ENCODE data around the gene PRKG1. TPM values are rescaled to one million over a fixed set of nuclear protein-coding genes. Genes with fewer than 3 reads are reported as not detected.

The PRKG1 gene
- total and polyA plus RNA-seq, 7 experiments from 2014 or later: 0.19 TPM; not detected in 6

DNA sequence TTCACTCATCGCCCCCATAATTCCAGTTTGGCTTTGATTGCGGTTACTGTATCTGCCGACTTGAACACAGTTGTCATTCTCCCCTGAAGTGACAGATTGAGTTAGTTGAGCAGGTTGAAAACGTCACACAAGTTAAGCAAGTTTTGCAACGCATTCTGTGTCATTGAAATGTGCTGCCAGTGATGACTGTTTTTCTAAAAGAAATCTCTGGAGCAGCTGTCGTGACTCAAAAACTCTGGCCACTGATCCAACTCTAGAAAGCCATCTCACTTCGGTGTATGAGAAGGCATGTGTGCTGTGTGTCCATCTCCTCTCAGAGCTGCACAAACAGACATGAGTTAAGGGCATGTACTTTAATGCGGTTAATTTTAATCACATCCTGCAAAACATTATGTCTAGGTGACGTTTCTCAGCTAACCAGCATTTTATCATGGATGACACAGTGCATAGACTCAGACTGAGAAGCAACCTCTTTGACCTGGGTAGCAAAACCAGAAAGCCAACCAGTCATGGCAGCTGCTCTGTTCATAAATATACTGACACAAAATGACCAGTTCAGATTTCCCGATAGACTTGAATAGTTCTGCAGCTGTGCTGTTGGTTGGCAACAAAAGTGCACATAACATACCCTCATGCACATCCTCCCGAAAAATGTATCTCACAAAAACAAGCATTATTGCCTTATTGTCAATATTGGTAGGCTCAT, 555.8 kb downstream of the PRKG1 start:
- Histone ChIP-seq H3K9me3 (ENCODE audit: control insufficient read depth in 2 of 3, low read length in 3 of 3) (no peaks in the 10 kb centered on the region), H3K4me3 (ENCODE audit: low read length) (no peak overlapping the region), H3K27me3 (ENCODE audit: control insufficient read depth in 2 of 2, insufficient read depth in 2 of 2, low read length in 2 of 2) (no peaks in the 10 kb centered on the region), H3K36me3 (ENCODE audit: control insufficient read depth in 2 of 3, insufficient read depth in 3 of 3, low read length in 3 of 3) (no peaks in the 10 kb centered on the region), H3K27ac (ENCODE audit: low read depth, low read length) (no peak overlapping the region), H3K4me1 (ENCODE audit: control insufficient read depth in 2 of 2, insufficient read depth in 2 of 2, low read length in 2 of 2) (no peaks in the 10 kb centered on the region)
- ChIA-PET CTCF (no interaction called here), POLR2A (no interaction called here)
- no peaks in the 10 kb centered on the region for H3K36me3 Mint-ChIP-seq
- H3K27ac Mint-ChIP-seq: no peak overlapping the region
- no peak for ATAC-seq
- peaks cover 0 to 18% (median 8%) of the 10 kb centered on the region in 5 donors for H3K27me3 Mint-ChIP-seq
- H3K4me3 Mint-ChIP-seq: no peak overlapping the region
- intact Hi-C loops (cut with micrococcal nuclease): no loop called here
- DNase-seq: no peak
- peaks cover 0 to 2% (median 0%) of the 10 kb centered on the region in 7 donors for H3K4me1 Mint-ChIP-seq
- peaks cover 0 to 7% (median 0%) of the 10 kb centered on the region in 11 donors for H3K9me3 Mint-ChIP-seq

DNA sequence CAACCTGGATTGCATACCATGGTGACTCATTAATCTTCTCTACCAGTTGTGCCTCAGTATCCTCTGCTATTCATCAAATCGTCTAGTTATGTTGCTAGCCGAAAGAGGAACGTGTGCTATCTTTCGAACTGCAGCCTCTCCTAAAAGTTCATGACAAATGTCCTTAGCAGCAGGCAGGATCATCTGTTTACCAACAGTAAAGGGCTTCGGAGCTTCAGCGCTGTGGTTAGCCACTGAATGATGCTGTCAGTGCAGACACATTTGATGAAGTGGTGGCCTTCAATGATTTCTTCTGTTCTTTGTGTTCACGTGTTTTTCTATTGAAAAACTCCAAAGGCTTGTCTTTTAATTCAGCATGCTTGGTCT, 556.3 kb downstream of the PRKG1 start:
- no peak for DNase-seq
- CTCF ChIA-PET: no interaction called here
- no peak overlapping the region for H3K27ac ChIP-seq (ENCODE audit: low read depth, low read length)

DNA sequence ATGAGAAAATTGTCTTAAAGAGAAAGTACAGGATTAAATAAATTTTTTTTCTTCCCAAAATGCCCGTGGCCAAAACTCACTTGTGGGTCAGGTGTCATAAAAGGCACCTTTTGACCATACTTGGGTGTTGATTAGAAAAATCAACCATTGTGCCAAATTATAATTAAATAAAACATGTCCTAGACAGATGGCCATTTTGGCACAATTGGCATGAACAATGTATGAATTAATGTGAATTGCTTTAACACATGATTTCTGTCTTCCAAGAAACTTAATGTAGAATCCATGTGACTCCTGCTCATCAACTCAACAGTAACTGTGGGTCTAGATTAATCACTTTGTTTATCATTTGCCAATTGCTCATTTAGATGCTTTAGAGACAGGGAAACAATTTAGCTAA, 561.1 kb downstream of the PRKG1 start:
- POLR2A ChIA-PET: no interaction called here
- Histone ChIP-seq H3K36me3 (ENCODE audit: control insufficient read depth in 2 of 3, insufficient read depth in 3 of 3, low read length in 3 of 3) (no peaks in the 10 kb centered on the region), H3K27me3 (ENCODE audit: control insufficient read depth in 2 of 2, insufficient read depth in 2 of 2, low read length in 2 of 2) (no peaks in the 10 kb centered on the region), H3K4me1 (ENCODE audit: control insufficient read depth in 2 of 2, insufficient read depth in 2 of 2, low read length in 2 of 2) (no peaks in the 10 kb centered on the region), H3K9me3 (ENCODE audit: control insufficient read depth in 2 of 3, low read length in 3 of 3) (no peaks in the 10 kb centered on the region), H3K27ac (ENCODE audit: low read depth, low read length) (no peak overlapping the region), H3K4me3 (ENCODE audit: low read length) (no peak overlapping the region)
- no peak for DNase-seq
- Mint-ChIP-seq H3K27ac (no peak overlapping the region), H3K27me3 (peaks cover 2 to 16% (median 11%) of the 10 kb centered on the region in 5 donors), H3K4me3 (no peak overlapping the region), H3K9me3 (peaks cover 0 to 7% (median 0%) of the 10 kb centered on the region in 11 donors), H3K36me3 (no peaks in the 10 kb centered on the region), H3K4me1 (no peaks in the 10 kb centered on the region)
- intact Hi-C loops (cut with micrococcal nuclease): no loop called here
- no peak for ATAC-seq
- CTCF ChIA-PET: no interaction called here

More for the DNA sequence above, 556.3 kb downstream of the PRKG1 start:
- POLR2A ChIA-PET: no interaction called here
- ATAC-seq: no peak
- Mint-ChIP-seq H3K9me3 (peaks cover 0 to 7% (median 0%) of the 10 kb centered on the region in 11 donors), H3K4me1 (peaks cover 0 to 2% (median 0%) of the 10 kb centered on the region in 7 donors), H3K27me3 (peaks cover 0 to 14% (median 8%) of the 10 kb centered on the region in 5 donors), H3K36me3 (no peaks in the 10 kb centered on the region), H3K27ac (no peak overlapping the region), H3K4me3 (no peak overlapping the region)
- Histone ChIP-seq H3K27me3 (ENCODE audit: control insufficient read depth in 2 of 2, insufficient read depth in 2 of 2, low read length in 2 of 2) (no peaks in the 10 kb centered on the region), H3K36me3 (ENCODE audit: control insufficient read depth in 2 of 3, insufficient read depth in 3 of 3, low read length in 3 of 3) (no peaks in the 10 kb centered on the region), H3K9me3 (ENCODE audit: control insufficient read depth in 2 of 3, low read length in 3 of 3) (no peaks in the 10 kb centered on the region), H3K4me3 (ENCODE audit: low read length) (no peak overlapping the region), H3K4me1 (ENCODE audit: control insufficient read depth in 2 of 2, insufficient read depth in 2 of 2, low read length in 2 of 2) (no peaks in the 10 kb centered on the region)
- intact Hi-C loops (cut with micrococcal nuclease): no loop called here

DNA sequence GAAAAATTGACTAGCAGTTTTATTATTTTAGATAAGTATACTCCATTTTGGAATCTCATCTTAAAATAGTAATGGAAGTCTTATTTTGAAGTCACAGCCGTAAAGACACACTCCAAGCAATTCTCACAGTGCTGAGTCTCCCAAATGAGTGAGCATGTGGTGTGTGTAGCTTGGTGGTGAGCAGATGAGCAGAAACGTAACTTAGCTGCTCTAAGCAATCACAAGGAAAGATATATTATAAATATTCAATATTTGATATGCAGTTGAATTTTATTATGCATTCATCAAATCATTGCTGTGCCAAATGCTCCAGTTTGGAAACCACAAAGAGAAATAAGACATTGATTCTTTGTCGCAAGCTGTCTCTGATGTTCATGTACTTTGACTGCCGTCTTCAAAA, 563.9 kb downstream of the PRKG1 start:
- Histone ChIP-seq H3K36me3 (ENCODE audit: control insufficient read depth in 2 of 3, insufficient read depth in 3 of 3, low read length in 3 of 3) (no peaks in the 10 kb centered on the region), H3K4me1 (ENCODE audit: control insufficient read depth in 2 of 2, insufficient read depth in 2 of 2, low read length in 2 of 2) (no peaks in the 10 kb centered on the region)
- ATAC-seq: no peak

DNA sequence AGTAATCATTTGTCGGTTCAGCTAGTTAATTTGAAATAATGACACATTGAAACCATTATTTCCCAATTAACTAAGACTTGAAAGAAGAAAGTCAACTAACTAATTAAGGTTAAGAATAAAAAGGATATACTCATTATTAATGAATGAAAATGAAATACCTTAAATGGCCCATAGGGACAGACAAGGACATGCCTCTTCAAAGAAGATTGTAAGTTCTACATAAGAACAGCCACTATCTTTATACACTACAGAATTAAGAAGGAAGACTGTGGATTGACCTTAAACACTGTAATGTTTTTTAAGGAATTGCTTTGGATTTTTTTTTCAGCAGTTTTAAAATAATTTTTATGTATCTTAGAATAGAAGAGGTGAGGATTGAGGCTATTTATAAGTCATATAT, 564.5 kb downstream of the PRKG1 start:
- Histone ChIP-seq H3K4me1 (ENCODE audit: control insufficient read depth in 2 of 2, insufficient read depth in 2 of 2, low read length in 2 of 2) (no peaks in the 10 kb centered on the region), H3K9me3 (ENCODE audit: control insufficient read depth in 2 of 3, low read length in 3 of 3) (no peaks in the 10 kb centered on the region), H3K27ac (ENCODE audit: low read depth, low read length) (no peak overlapping the region), H3K27me3 (ENCODE audit: control insufficient read depth in 2 of 2, insufficient read depth in 2 of 2, low read length in 2 of 2) (no peaks in the 10 kb centered on the region), H3K36me3 (ENCODE audit: control insufficient read depth in 2 of 3, insufficient read depth in 3 of 3, low read length in 3 of 3) (no peaks in the 10 kb centered on the region), H3K4me3 (ENCODE audit: low read length) (no peak overlapping the region)
- no peak for DNase-seq
- ATAC-seq: no peak
- Mint-ChIP-seq H3K27me3 (peaks cover 0 to 15% (median 12%) of the 10 kb centered on the region in 5 donors), H3K36me3 (no peaks in the 10 kb centered on the region), H3K27ac (no peak overlapping the region), H3K9me3 (peaks cover 0 to 7% (median 0%) of the 10 kb centered on the region in 11 donors), H3K4me1 (no peaks in the 10 kb centered on the region), H3K4me3 (no peak overlapping the region)
- ChIA-PET POLR2A (no interaction called here), CTCF (no interaction called here)
- intact Hi-C loops (cut with micrococcal nuclease): no loop called here

More for the DNA sequence above, 563.9 kb downstream of the PRKG1 start:
- Histone ChIP-seq H3K9me3 (ENCODE audit: control insufficient read depth in 2 of 3, low read length in 3 of 3) (no peaks in the 10 kb centered on the region), H3K27me3 (ENCODE audit: control insufficient read depth in 2 of 2, insufficient read depth in 2 of 2, low read length in 2 of 2) (no peaks in the 10 kb centered on the region), H3K27ac (ENCODE audit: low read depth, low read length) (no peak overlapping the region), H3K4me3 (ENCODE audit: low read length) (no peak overlapping the region)
- Mint-ChIP-seq H3K4me1 (no peaks in the 10 kb centered on the region), H3K4me3 (no peak overlapping the region), H3K9me3 (peaks cover 0 to 7% (median 0%) of the 10 kb centered on the region in 11 donors), H3K27ac (no peak overlapping the region), H3K27me3 (peaks cover 0 to 16% (median 11%) of the 10 kb centered on the region in 5 donors), H3K36me3 (no peaks in the 10 kb centered on the region)
- DNase-seq: no peak
- intact Hi-C loops (cut with micrococcal nuclease): no loop called here
- POLR2A ChIA-PET: no interaction called here
- CTCF ChIA-PET: no interaction called here

DNA sequence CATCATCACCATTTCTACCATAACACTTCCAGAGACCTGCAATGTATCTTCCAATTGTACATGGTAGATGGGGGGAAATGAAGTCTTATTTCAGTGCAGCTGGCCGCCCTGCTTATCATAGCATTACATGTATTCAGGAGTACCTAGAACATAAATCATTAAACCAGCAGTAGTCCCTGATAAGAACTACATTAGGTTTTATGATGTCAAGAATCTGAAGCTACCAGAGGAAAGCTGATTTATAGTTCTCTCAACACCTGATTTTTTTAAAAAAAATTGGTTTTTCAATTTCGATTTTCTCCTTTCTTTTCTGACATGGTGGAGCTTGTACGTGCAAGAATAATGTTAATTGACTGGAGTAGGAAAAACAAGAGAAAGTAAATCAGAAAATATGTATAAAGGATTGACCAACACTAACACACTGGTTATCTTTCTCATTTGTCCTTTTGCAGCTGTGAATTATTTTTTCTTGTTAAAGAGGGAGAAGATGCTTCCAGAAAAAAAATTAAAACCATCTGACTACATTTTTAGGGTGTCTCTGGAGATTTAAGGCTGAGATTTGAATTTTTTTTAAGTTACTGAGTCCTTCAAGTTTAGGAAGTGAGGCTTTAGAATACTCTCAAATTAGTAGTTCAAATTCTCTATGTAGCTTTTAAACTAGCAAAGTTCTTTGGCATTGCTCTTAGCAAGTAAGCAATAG, 566.0 kb downstream of the PRKG1 start:
- Mint-ChIP-seq H3K36me3 (no peaks in the 10 kb centered on the region), H3K9me3 (peaks cover 0 to 3% (median 0%) of the 10 kb centered on the region in 11 donors), H3K4me3 (no peak overlapping the region), H3K27me3 (peaks cover 2 to 12% (median 6%) of the 10 kb centered on the region in 5 donors), H3K4me1 (no peaks in the 10 kb centered on the region), H3K27ac (no peak overlapping the region)
- Histone ChIP-seq H3K4me1 (ENCODE audit: control insufficient read depth in 2 of 2, insufficient read depth in 2 of 2, low read length in 2 of 2) (no peaks in the 10 kb centered on the region), H3K36me3 (ENCODE audit: control insufficient read depth in 2 of 3, insufficient read depth in 3 of 3, low read length in 3 of 3) (no peaks in the 10 kb centered on the region), H3K27me3 (ENCODE audit: control insufficient read depth in 2 of 2, insufficient read depth in 2 of 2, low read length in 2 of 2) (no peaks in the 10 kb centered on the region), H3K9me3 (ENCODE audit: control insufficient read depth in 2 of 3, low read length in 3 of 3) (no peaks in the 10 kb centered on the region), H3K4me3 (ENCODE audit: low read length) (no peak overlapping the region), H3K27ac (ENCODE audit: low read depth, low read length) (no peak overlapping the region)
- CTCF ChIA-PET: no interaction called here
- POLR2A ChIA-PET: no interaction called here
- ATAC-seq: no peak
- intact Hi-C loops (cut with micrococcal nuclease): no loop called here
- no peak for DNase-seq

DNA sequence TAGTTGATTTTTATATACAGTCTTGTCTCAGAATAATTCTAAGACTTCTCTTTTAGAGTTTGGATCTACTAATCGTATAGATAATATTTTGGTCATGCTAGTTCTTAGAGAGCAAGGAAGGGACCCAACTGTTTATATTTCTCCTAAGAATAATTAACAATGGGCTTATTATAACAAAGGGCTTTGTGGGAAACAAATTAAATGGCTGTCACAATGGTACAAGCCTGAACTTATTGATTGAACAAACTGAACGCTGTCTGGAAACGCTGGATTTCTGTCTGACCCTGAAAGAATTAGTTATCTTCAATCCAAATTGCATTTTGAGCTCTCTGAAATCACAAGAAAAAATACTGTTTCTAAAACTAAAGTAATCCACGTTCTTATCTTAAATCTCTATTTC, 568.3 kb downstream of the PRKG1 start:
- intact Hi-C loops (cut with micrococcal nuclease): no loop called here
- CTCF ChIA-PET: no interaction called here

More for the DNA sequence above, 568.3 kb downstream of the PRKG1 start:
- H3K9me3 Mint-ChIP-seq: peaks cover 0 to 3% (median 0%) of the 10 kb centered on the region in 11 donors
- POLR2A ChIA-PET: no interaction called here
- H3K4me3 Mint-ChIP-seq: no peak overlapping the region
- H3K27ac Mint-ChIP-seq: no peak overlapping the region
- Histone ChIP-seq H3K27ac (ENCODE audit: low read depth, low read length) (no peak overlapping the region), H3K36me3 (ENCODE audit: control insufficient read depth in 2 of 3, insufficient read depth in 3 of 3, low read length in 3 of 3) (no peaks in the 10 kb centered on the region), H3K4me1 (ENCODE audit: control insufficient read depth in 2 of 2, insufficient read depth in 2 of 2, low read length in 2 of 2) (no peaks in the 10 kb centered on the region), H3K4me3 (ENCODE audit: low read length) (no peak overlapping the region), H3K9me3 (ENCODE audit: control insufficient read depth in 2 of 3, low read length in 3 of 3) (no peaks in the 10 kb centered on the region), H3K27me3 (ENCODE audit: control insufficient read depth in 2 of 2, insufficient read depth in 2 of 2, low read length in 2 of 2) (no peaks in the 10 kb centered on the region)
- no peak for DNase-seq
- no peak for ATAC-seq
- H3K4me1 Mint-ChIP-seq: no peaks in the 10 kb centered on the region
- H3K36me3 Mint-ChIP-seq: no peaks in the 10 kb centered on the region
- H3K27me3 Mint-ChIP-seq: peaks cover 0 to 11% (median 6%) of the 10 kb centered on the region in 5 donors

Measured in naive thymus-derived CD4-positive, alpha-beta T cell (primary cell).